SIG-M5 (cell line): ENCODE results near the gene NUDT6.
"Not testable (repeated sequence)": the region's sequence is repeated elsewhere in the genome, so short reads cannot be mapped to it uniquely, and the experiment has no call there.

Source experiments
- DNase-seq: peaks from one replicate; lab custom pipeline; 2025; lab: John Stamatoyannopoulos, UW

Gene NUDT6

DNA sequence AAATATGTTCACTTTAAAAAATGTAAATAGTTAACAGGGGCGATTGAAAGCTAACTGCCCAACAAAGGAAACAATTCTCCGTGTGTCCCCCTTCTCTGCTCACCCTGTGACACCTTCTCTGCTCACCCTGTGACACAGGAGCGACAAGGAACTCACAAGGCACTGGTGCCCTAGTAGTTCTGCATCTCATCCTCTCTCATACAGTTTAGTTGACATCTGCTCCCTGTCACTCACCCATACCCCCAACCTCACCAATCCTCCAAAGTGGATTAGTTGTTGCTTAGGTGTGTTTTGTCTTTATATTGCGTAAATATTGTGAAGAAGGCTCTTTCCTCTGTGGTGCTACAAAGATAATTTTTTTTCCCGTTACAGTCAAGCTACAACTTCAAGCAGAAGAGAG lies 46.4 kb downstream of the NUDT6 start:
- no peak for DNase-seq

- no peak for DNase-seq
Observed at GRCh38 chr4:122873821-122874593, 48.4 kb downstream of the NUDT6 start.

GRCh38 chr4:122873146-122873545 lies 49.3 kb downstream of the NUDT6 start:
- no peak for DNase-seq

GRCh38 chr4:122868235-122868634 lies 54.2 kb downstream of the NUDT6 start:
- DNase-seq: not testable (repeated sequence)

GRCh38 chr4:122865425-122865824 lies 57.0 kb downstream of the NUDT6 start:
- no peak for DNase-seq

DNA sequence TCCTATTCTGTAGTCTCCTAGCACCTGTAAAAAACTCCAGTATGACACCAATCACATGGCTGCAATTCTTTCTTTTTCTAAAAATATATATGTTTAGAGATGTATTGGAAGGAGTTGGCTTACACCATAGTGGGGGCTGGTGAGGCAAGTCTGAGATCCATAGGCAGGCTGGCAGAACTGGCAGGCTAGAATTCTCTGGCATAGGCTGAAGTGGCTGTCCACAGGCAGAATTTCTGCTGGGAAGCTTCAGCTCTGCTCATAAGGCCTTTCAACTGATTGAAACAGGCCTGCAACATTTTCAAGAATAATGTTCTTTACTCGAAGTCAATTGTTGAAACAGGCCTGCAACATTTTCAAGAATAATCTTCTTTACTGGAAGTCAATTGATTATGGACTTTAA lies 58.8 kb downstream of the NUDT6 start:
- DNase-seq: no peak

GRCh38 chr4:122861172-122861943 lies 61.0 kb downstream of the NUDT6 start:
- no peak for DNase-seq

DNA sequence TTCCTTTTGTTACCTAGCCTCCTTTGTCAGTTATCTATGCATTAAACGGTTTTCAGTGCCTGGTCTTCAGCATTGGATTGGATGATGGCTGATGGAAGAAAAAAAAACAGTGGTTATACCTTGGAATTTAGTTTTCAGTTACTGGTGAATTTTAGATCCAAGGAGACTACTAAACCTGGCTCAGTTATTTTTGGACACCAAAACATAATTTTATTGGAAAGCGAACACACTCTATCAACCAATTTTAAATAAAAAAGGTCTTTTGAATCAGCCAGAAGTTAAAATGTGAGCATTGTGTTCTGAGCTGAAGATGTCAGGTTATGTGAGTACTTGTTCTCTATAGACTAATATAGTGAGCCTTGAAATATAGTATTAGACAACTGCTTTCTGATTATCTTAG lies 63.7 kb downstream of the NUDT6 start:
- DNase-seq: no peak

DNA sequence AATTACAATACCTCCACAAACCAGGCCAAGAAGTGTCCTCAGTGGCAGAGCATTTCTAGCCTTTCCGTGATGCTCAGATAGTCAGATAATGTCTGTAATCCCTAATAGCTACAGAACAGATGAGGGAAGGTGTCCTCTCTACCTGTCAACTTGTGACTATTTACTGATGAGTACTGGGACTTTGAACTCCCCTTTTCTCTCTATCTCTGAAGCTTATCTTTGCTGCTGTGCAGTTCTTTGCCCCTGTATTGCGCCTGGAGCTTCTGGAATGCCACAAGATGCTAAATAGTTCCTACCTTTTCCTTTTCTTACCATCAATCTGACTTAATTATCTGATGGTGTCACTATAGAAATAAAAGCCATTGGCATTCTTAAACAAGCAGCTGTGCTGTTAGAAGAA lies 65.2 kb downstream of the NUDT6 start:
- DNase-seq: no peak

- no peak for DNase-seq
Observed at GRCh38 chr4:122855353-122855890, 67.0 kb downstream of the NUDT6 start.

DNA sequence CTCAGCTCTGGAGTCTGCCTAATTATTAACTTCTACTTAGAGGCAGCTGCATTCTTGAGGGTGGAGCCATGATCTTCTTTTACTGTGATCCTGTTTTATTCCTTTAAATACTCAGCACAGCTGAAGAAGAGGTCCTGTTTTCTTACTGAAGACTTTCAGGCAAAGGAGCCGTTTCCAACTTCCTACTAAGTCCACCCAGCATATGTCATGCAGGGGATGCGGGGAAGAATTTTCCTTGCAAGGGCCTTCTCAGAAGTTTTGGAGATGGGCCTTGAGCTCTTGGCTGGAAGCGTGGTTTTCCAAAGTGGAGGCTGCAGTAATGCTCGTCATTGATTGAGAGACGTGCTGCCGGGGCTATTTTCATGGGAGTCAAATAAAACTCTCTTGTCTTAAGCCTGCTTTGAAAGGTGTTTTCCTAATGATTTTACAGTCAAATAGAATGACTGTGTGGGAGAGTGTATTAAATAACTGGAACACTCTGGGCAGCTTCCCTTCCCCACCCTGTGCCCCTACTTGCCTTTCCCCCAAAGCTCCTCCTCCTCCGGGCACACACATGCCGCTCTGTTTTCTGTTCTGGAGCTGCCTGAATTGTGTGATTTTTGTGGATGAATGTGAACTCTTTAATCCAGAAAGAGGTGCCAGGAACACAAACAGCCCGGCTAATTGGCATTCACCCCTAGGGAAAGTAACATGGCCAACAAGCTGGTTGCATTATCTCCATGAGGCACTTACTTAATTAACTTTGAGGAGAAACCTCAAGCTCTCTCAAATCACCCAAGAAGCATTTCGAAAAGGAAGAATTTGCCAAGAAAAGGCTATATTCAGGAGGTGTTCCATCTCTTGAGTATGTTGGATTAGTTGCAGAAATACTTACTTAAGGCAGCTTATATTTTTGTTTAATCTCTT lies 67.7 kb downstream of the NUDT6 start:
- no peak for DNase-seq

DNA sequence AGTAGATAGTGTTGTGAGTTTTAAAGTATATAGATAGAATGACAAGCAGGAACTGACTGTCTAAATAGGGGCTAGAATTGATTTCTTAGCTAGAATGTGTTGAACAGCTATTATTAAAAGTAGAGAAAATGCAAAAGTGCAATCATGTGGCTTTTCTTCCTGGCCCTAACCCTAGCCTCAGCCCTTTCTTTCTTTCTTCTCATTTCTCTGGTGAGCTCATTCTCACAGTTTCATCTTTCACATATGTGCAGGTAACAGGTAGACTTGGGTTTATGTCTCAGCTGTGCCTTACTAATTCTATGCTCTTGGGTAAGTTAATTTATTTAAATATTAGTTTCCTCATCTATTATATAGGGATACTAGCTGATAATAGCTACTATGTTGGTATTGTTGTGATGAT lies 70.8 kb downstream of the NUDT6 start:
- no peak for DNase-seq

GRCh38 chr4:122849789-122850188 lies 72.6 kb downstream of the NUDT6 start:
- not testable (repeated sequence) for DNase-seq

GRCh38 chr4:122847931-122848330 lies 74.5 kb downstream of the NUDT6 start:
- no peak for DNase-seq

DNA sequence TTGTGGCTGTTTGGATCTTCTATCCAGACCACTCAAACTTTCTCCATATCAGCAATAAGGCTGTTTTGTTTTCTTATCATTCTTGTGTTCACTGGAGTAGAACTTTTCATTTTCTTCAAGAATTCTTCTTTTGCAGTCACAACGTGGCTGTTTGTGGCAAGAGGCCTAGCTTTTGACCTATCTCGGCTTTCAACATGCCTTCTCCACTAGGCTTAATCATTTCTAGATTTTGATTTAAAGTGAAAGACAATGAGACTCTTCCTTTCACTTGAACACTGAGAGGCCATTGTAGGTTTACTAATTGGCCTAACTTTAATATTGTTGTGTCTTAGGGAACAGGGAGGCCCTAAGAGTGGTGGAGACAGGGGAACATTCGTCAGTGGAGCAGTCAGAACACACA lies 76.6 kb downstream of the NUDT6 start:
- DNase-seq: no peak

GRCh38 chr4:122845066-122845465 lies 77.3 kb downstream of the NUDT6 start:
- no peak for DNase-seq

- not testable (repeated sequence) for DNase-seq
Observed at GRCh38 chr4:122844391-122844790, 78.0 kb downstream of the NUDT6 start.

DNA sequence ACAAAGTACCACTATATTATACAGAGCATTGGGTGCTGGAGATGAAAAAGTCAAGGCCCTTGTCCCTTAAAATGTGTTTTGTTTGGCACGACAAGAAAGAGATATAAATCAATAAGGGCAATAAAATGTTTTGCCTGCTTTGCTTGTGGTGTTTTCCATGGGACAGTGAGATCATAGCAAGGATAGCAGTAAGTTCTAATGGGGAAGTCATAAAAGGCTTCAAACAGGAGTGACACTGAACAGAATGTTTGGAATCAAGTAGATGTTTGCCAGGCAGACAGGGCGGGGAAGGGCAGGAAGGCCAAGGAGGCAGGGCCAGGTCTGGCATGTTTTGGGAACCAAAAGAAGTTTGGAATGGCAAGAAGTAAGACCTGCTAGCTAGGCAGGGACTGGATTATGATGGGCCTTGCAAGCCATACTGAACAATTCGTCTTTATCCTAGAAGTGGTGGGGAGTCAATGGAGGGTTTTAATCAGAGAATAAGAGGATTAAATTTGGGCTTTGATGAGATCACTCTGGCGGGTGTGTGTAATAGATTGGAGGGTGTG lies 79.3 kb downstream of the NUDT6 start:
- no peak for DNase-seq
